IMR-90 (cell line): ENCODE data around the gene EED. TPM values are rescaled to one million over a fixed set of nuclear protein-coding genes. Genes with fewer than 3 reads are reported as not detected.

Experiments
- ATAC-seq: fragments of 200-7000 bp; cut with Tn5 transposase; 2 replicates; pipeline ENCODE4 v1.9.1; 2020; ENCODE audit warnings: low read depth, mild to moderate bottlenecking, moderate library complexity
- BruUV-seq: library from RNA; stranded (reverse); fragments of 400-500 nt; replicated peaks from 2 replicates; lab custom pipeline; 2021; lab: Mats Ljungman, UMichigan
- CTCF ChIA-PET: fragments of 300-600 bp; formaldehyde crosslinking; extraction: SDS; loops from one replicate; lab custom pipeline; 2021; ENCODE audit warnings: antibody characterized with exemption; lab: Yijun Ruan, JAX
- POLR2A ChIA-PET: fragments of 300-600 bp; sonication (Branson Sonifier 250); formaldehyde crosslinking; loops from one replicate; lab custom pipeline; 2022; ENCODE audit warnings: antibody characterized with exemption; ENCODE audit not compliant: unreplicated experiment; lab: Charles Lee
- DNase-seq: peaks from one replicate; pipeline ENCODE4 v3.0.0; 2013
- H2AFZ ChIP-seq: replicated peaks from 2 replicates; pipeline ENCODE3; 2013; ENCODE audit warnings: low read length, mild to moderate bottlenecking; ENCODE audit not compliant: poor library complexity
- H2AK5ac ChIP-seq: 2 replicates; pipeline ENCODE4 v1.6.1; 2013; ENCODE audit warnings: low read depth, low read length, inconsistent platforms
- H2AK9ac ChIP-seq: replicated peaks from 2 replicates; pipeline ENCODE3; 2013; ENCODE audit warnings: mild to moderate bottlenecking, low read depth, low read length, moderate library complexity; ENCODE audit not compliant: poor library complexity
- H2BK120ac ChIP-seq: 2 replicates; pipeline ENCODE4 v1.6.1; 2013; ENCODE audit warnings: low read depth, low read length, inconsistent platforms
- H2BK15ac ChIP-seq: 3 replicates; pipeline ENCODE4 v1.6.1; 2013; ENCODE audit warnings: low read depth, low read length, inconsistent platforms
- H2BK20ac ChIP-seq: 2 replicates; pipeline ENCODE4 v1.6.1; 2013; ENCODE audit warnings: low read depth, mild to moderate bottlenecking, inconsistent platforms, low read length, moderate library complexity
- H2BK5ac ChIP-seq: 2 replicates; pipeline ENCODE4 v1.6.1; 2013; ENCODE audit warnings: mild to moderate bottlenecking, low read depth, low read length, inconsistent platforms; ENCODE audit not compliant: poor library complexity, severe bottlenecking
- H3K14ac ChIP-seq: replicated peaks from 2 replicates; pipeline ENCODE4 v1.6.1; 2013; ENCODE audit warnings: low read depth, low read length, inconsistent platforms
- H3K18ac ChIP-seq: 2 replicates; pipeline ENCODE4 v1.6.1; 2013; ENCODE audit warnings: low read depth, low read length, control low read depth
- H3K23ac ChIP-seq: 2 replicates; pipeline ENCODE4 v1.6.1; 2013; ENCODE audit warnings: low read depth, low read length, inconsistent platforms
- H3K27ac ChIP-seq: 2 replicates; pipeline ENCODE4 v1.5.1; 2013; ENCODE audit warnings: mild to moderate bottlenecking, control low read depth, low read length; ENCODE audit not compliant: insufficient read depth
- H3K27me3 ChIP-seq: 2 replicates; pipeline ENCODE4 v1.6.1; 2013; ENCODE audit warnings: low read length; ENCODE audit not compliant: control insufficient read depth, insufficient read depth
- H3K36me3 ChIP-seq: 2 replicates; pipeline ENCODE4 v1.6.1; 2013; ENCODE audit warnings: low read length, mixed read lengths; ENCODE audit not compliant: control insufficient read depth, insufficient read depth
- H3K4ac ChIP-seq: 2 replicates; pipeline ENCODE4 v1.6.1; 2013; ENCODE audit warnings: low read depth, low read length, inconsistent platforms
- H3K4me1 ChIP-seq: 2 replicates; pipeline ENCODE4 v1.6.1; 2013; ENCODE audit warnings: low read length, mixed read lengths; ENCODE audit not compliant: control insufficient read depth, insufficient read depth
- H3K4me2 ChIP-seq: 2 replicates; pipeline ENCODE4 v1.6.1; 2013; ENCODE audit warnings: low read depth, mild to moderate bottlenecking, control low read depth, low read length, moderate library complexity
- H3K4me3 ChIP-seq: 2 replicates; pipeline ENCODE4 v1.5.1; 2013; ENCODE audit warnings: low read depth, mild to moderate bottlenecking, control low read depth, low read length, moderate library complexity; ENCODE audit not compliant: insufficient read depth
- H3K56ac ChIP-seq: 2 replicates; pipeline ENCODE4 v1.6.1; 2013; ENCODE audit warnings: low read length, inconsistent platforms; ENCODE audit not compliant: insufficient read depth; ENCODE audit errors: extremely low read depth
- H3K79me1 ChIP-seq, 2 experiments: 2 replicates each; pipeline ENCODE4 v1.6.1; 2013; ENCODE audit warnings: low read length in 2 of 2, inconsistent platforms in 1 of 2, low read depth in 1 of 2
- H3K9ac ChIP-seq: 2 replicates; pipeline ENCODE4 v1.6.1; 2013; ENCODE audit warnings: low read depth, low read length, control low read depth
- H3K9me1 ChIP-seq: 2 replicates; pipeline ENCODE4 v1.6.1; 2013; ENCODE audit warnings: low read length, inconsistent platforms; ENCODE audit not compliant: insufficient read depth
- H3K9me3 ChIP-seq: 2 replicates; pipeline ENCODE4 v1.6.1; 2013; ENCODE audit warnings: low read length; ENCODE audit not compliant: control insufficient read depth, insufficient read depth
- H4K20me1 ChIP-seq: 2 replicates; pipeline ENCODE4 v1.6.1; 2013; ENCODE audit warnings: low read length, inconsistent platforms; ENCODE audit not compliant: insufficient read depth
- H4K5ac ChIP-seq: 2 replicates; pipeline ENCODE4 v1.6.1; 2013; ENCODE audit warnings: mild to moderate bottlenecking, low read depth, low read length, control low read depth
- H4K8ac ChIP-seq, 2 experiments: 2 replicates each; pipeline ENCODE4 v1.6.1; 2013; ENCODE audit warnings: low read depth in 2 of 2, low read length in 2 of 2, control low read depth in 1 of 2, inconsistent platforms in 1 of 2
- H4K91ac ChIP-seq: 2 replicates; pipeline ENCODE4 v1.6.1; 2013; ENCODE audit warnings: low read depth, low read length, inconsistent platforms; ENCODE audit not compliant: insufficient read depth
- BHLHE40 ChIP-seq: fragments of 150-350 bp; IDR thresholded peaks from 2 replicates; pipeline ENCODE4 v1.6.1; 2016; ENCODE audit warnings: mild to moderate bottlenecking, low read depth, low read length
- MAFK ChIP-seq: IDR thresholded peaks from 2 replicates; pipeline ENCODE4 v1.6.1; 2012; ENCODE audit warnings: low read depth, low read length, improper control_type of control experiment
- MXI1 ChIP-seq: IDR thresholded peaks from 2 replicates; pipeline ENCODE4 v1.6.1; 2012; ENCODE audit warnings: low read depth, mild to moderate bottlenecking, low read length, moderate library complexity, borderline replicate concordance
- NFE2L2 ChIP-seq: fragments of 150-350 bp; IDR thresholded peaks from 2 replicates; pipeline ENCODE4 v1.6.1; 2016; ENCODE audit warnings: low read depth, mild to moderate bottlenecking, low read length
- POLR2A ChIP-seq: IDR thresholded peaks from 2 replicates; pipeline ENCODE4 v1.6.1; 2012; ENCODE audit warnings: mild to moderate bottlenecking, low read depth, low read length
- RAD21 ChIP-seq: IDR thresholded peaks from 2 replicates; pipeline ENCODE4 v1.6.1; 2012; ENCODE audit warnings: low read length, improper control_type of control experiment
- RCOR1 ChIP-seq: IDR thresholded peaks from 2 replicates; pipeline ENCODE4 v1.6.1; 2012; ENCODE audit warnings: mild to moderate bottlenecking, low read length, improper control_type of control experiment; ENCODE audit not compliant: insufficient replicate concordance
- SMC3 ChIP-seq: fragments of 150-350 bp; IDR thresholded peaks from 2 replicates; pipeline ENCODE4 v1.6.1; 2016; ENCODE audit warnings: low read depth, mild to moderate bottlenecking, antibody characterized with exemption, low read length, moderate library complexity
- USF2 ChIP-seq: fragments of 150-350 bp; IDR thresholded peaks from 2 replicates; pipeline ENCODE4 v1.6.1; 2017; ENCODE audit warnings: mild to moderate bottlenecking, antibody characterized with exemption, low read length, low read depth
- dilution Hi-C: fragments of 300-500 bp; cut with HindIII; formaldehyde crosslinking; loops from one replicate; pipeline ENCODE4 v1.14.3; 2018; ENCODE audit warnings: low sequenced_read_pairs; ENCODE audit not compliant: unreplicated experiment
- in situ Hi-C: fragments of 300-500 bp; cut with MboI; formaldehyde crosslinking; loops from 3 replicates; pipeline ENCODE4 v1.14.3; 2019; ENCODE audit warnings: low sequenced_read_pairs, inconsistent platforms, mixed read lengths
- intact Hi-C: fragments of 100-400 bp; cut with micrococcal nuclease; formaldehyde crosslinking; loops from 2 replicates; pipeline ENCODE4 v1.10.0; 2022
- polyA plus RNA-seq, 3 experiments: library from polyadenylated mRNA; depleted of rRNA; stranded (reverse); fragments of >200 nt; gene quantifications; 2 replicates each; pipeline ENCODE4 v1.2.3, GENCODE V29; 2012; ENCODE audit warnings: low replicate concordance in 1 of 3
- total RNA-seq: library from RNA; depleted of rRNA; stranded (reverse); fragments of >200 nt; gene quantifications from 2 replicates; pipeline ENCODE4 v1.2.3, GENCODE V29; 2012

The EED gene
- total and polyA plus RNA-seq, 2 of the 4 experiments (the other 2 are of a cell fraction): 11.1 to 11.5 TPM

- no peak for TF ChIP-seq RAD21
- no peak for TF ChIP-seq MXI1
- TF ChIP-seq POLR2A: no peak
- TF ChIP-seq NFE2L2: no peak
- TF ChIP-seq MAFK: no peak
- TF ChIP-seq USF2: no peak
- no peak for TF ChIP-seq RCOR1
- no peak for TF ChIP-seq SMC3
- TF ChIP-seq BHLHE40: no peak
- peaks cover 2% of the 10 kb centered on the region; the same call in 1 of the 2 replicates for H3K27me3 ChIP-seq
- H3K4ac ChIP-seq: no peak overlapping the region
- H3K23ac ChIP-seq: no peak overlapping the region
- no peak overlapping the region for H2BK20ac ChIP-seq
- no peak overlapping the region for H2AFZ ChIP-seq
- no peak overlapping the region for H3K14ac ChIP-seq
- H3K9me1 ChIP-seq: no peaks in the 10 kb centered on the region
- no peak overlapping the region for H2BK120ac ChIP-seq
- H4K20me1 ChIP-seq: no peaks in the 10 kb centered on the region; the same call in 1 of the 2 replicates
- H3K56ac ChIP-seq: no peak overlapping the region
- BruUV-seq: no TSS peak
- no peak overlapping the region for H4K8ac ChIP-seq
- no peak overlapping the region for H3K9ac ChIP-seq
- no peak overlapping the region for H2BK15ac ChIP-seq
- no peaks in the 10 kb centered on the region for H3K9me3 ChIP-seq
- H3K36me3 ChIP-seq: no peaks in the 10 kb centered on the region
- intact Hi-C loops: loop anchor here (5.0 kb wide), 1 partner anchor 697 kb away; no protein-coding TSS in a partner anchor
- no peak overlapping the region for H3K27ac ChIP-seq
- dilution Hi-C loops: no loop called here
- no peak overlapping the region for H2AK9ac ChIP-seq
- H2BK5ac ChIP-seq: no peak overlapping the region
- peaks cover 2% of the 10 kb centered on the region; the same call in 1 of the 2 replicates for H3K4me1 ChIP-seq
- no peak overlapping the region for H3K4me2 ChIP-seq
- no peak overlapping the region for H3K18ac ChIP-seq
- H4K5ac ChIP-seq: no peak overlapping the region
- H3K79me1 ChIP-seq: 0 out of 4 replicates have a peak, but pooled peaks cover 0 to 3% of the 10 kb centered on the region in 2 experiments
- no peak overlapping the region for H4K91ac ChIP-seq
- peak; percentile 5 for DNase-seq
- H3K4me3 ChIP-seq: no peak overlapping the region
- no peak overlapping the region for H2AK5ac ChIP-seq
- no peak for ATAC-seq
- ChIA-PET CTCF (interaction anchor here (0.7 to 0.8 kb wide), 3 partner anchors 12 to 439 kb away, joined by 3 read pairs; partner anchors contain the start of gene CCDC83), POLR2A (no interaction called here)
- in situ Hi-C loops: loop anchor here (10.0 to 25.0 kb wide), 2 partner anchors 429 to 607 kb away; partner anchors contain the start of gene CCDC89
These were observed 49.5 kb downstream of the EED start for GRCh38 chr11:86294026-86294425.
